Dendritic cell treated with granulocyte-macrophage colony-stimulating factor and Interleukin-4, amounts not matched to agents 40 ng/mL and 50 ng/mL, for 4 days (primary cell): ENCODE measurements around the gene TRABD2B.

Experiments
- H3K27ac Mint-ChIP-seq: one replicate; pipeline ENCODE4 v1.8.0; 2022; ENCODE audit warnings: mild to moderate bottlenecking, mixed read lengths
- H3K27me3 Mint-ChIP-seq: one replicate; pipeline ENCODE4 v1.8.0; 2022; ENCODE audit warnings: mild to moderate bottlenecking, mixed read lengths
- H3K36me3 Mint-ChIP-seq: one replicate; pipeline ENCODE4 v1.8.0; 2022; ENCODE audit warnings: low read depth, mixed read lengths
- H3K4me1 Mint-ChIP-seq: one replicate; pipeline ENCODE4 v1.8.0; 2022; ENCODE audit warnings: low read depth, mixed read lengths
- H3K4me3 Mint-ChIP-seq: one replicate; pipeline ENCODE4 v1.8.0; 2022; ENCODE audit warnings: mild to moderate bottlenecking, moderate library complexity, mixed read lengths
- H3K9me3 Mint-ChIP-seq: one replicate; pipeline ENCODE4 v1.8.0; 2022; ENCODE audit warnings: mixed read lengths
- intact Hi-C: fragments of 100-400 bp; cut with micrococcal nuclease; formaldehyde crosslinking; loops from one replicate; pipeline ENCODE4 v1.15.0; 2022

TRABD2B gene

GRCh38 chr1:47778280-47778679 is 218.9 kb downstream of the TRABD2B start:
- Mint-ChIP-seq H3K4me1 (no peaks in the 10 kb centered on the region), H3K4me3 (no peak overlapping the region), H3K36me3 (no peaks in the 10 kb centered on the region), H3K27ac (no peak overlapping the region), H3K9me3 (no peaks in the 10 kb centered on the region), H3K27me3 (peaks cover 2% of the 10 kb centered on the region)
- intact Hi-C loops: no loop called here

- Mint-ChIP-seq H3K27ac (no peak overlapping the region), H3K4me3 (no peak overlapping the region), H3K4me1 (no peaks in the 10 kb centered on the region), H3K9me3 (no peaks in the 10 kb centered on the region), H3K27me3 (peaks cover 2% of the 10 kb centered on the region), H3K36me3 (no peaks in the 10 kb centered on the region)
- intact Hi-C loops: no loop called here
These were observed 219.9 kb downstream of the TRABD2B start for GRCh38 chr1:47777322-47777721.

GRCh38 chr1:47776667-47777131 is 220.5 kb downstream of the TRABD2B start:
- Mint-ChIP-seq H3K36me3 (no peaks in the 10 kb centered on the region), H3K27ac (no peak overlapping the region), H3K9me3 (no peaks in the 10 kb centered on the region), H3K27me3 (peaks cover 1% of the 10 kb centered on the region), H3K4me3 (no peak overlapping the region), H3K4me1 (no peaks in the 10 kb centered on the region)
- intact Hi-C loops: no loop called here

- Mint-ChIP-seq H3K9me3 (no peaks in the 10 kb centered on the region), H3K4me1 (no peaks in the 10 kb centered on the region), H3K4me3 (no peak overlapping the region), H3K27me3 (peaks cover 2% of the 10 kb centered on the region), H3K27ac (no peak overlapping the region), H3K36me3 (no peaks in the 10 kb centered on the region)
- intact Hi-C loops: no loop called here
These were observed 222.0 kb downstream of the TRABD2B start for GRCh38 chr1:47774986-47775834.

GRCh38 chr1:47772960-47773682 is 224.1 kb downstream of the TRABD2B start:
- H3K4me1 Mint-ChIP-seq: no peaks in the 10 kb centered on the region
- no peaks in the 10 kb centered on the region for H3K9me3 Mint-ChIP-seq
- H3K36me3 Mint-ChIP-seq: no peaks in the 10 kb centered on the region
- intact Hi-C loops: no loop called here
- H3K27me3 Mint-ChIP-seq: peaks cover 2% of the 10 kb centered on the region
- H3K27ac Mint-ChIP-seq: no peak overlapping the region
- no peak overlapping the region for H3K4me3 Mint-ChIP-seq

GRCh38 chr1:47772281-47772680 is 224.9 kb downstream of the TRABD2B start:
- Mint-ChIP-seq H3K36me3 (no peaks in the 10 kb centered on the region), H3K9me3 (no peaks in the 10 kb centered on the region), H3K4me3 (no peak overlapping the region), H3K27ac (no peak overlapping the region), H3K4me1 (no peaks in the 10 kb centered on the region), H3K27me3 (peaks cover 2% of the 10 kb centered on the region)
- intact Hi-C loops: no loop called here

- Mint-ChIP-seq H3K9me3 (no peaks in the 10 kb centered on the region), H3K27me3 (peaks cover 2% of the 10 kb centered on the region), H3K4me1 (no peaks in the 10 kb centered on the region), H3K4me3 (no peak overlapping the region), H3K27ac (no peak overlapping the region), H3K36me3 (no peaks in the 10 kb centered on the region)
- intact Hi-C loops: no loop called here
These were observed 225.4 kb downstream of the TRABD2B start for GRCh38 chr1:47771751-47772150.

GRCh38 chr1:47769983-47770382 is 227.2 kb downstream of the TRABD2B start:
- Mint-ChIP-seq H3K4me1 (no peaks in the 10 kb centered on the region), H3K36me3 (no peaks in the 10 kb centered on the region), H3K9me3 (no peaks in the 10 kb centered on the region), H3K4me3 (no peak overlapping the region), H3K27ac (no peak overlapping the region), H3K27me3 (peaks cover 2% of the 10 kb centered on the region)
- intact Hi-C loops: no loop called here

- Mint-ChIP-seq H3K36me3 (no peaks in the 10 kb centered on the region), H3K27ac (no peak overlapping the region), H3K9me3 (no peaks in the 10 kb centered on the region), H3K4me3 (no peak overlapping the region), H3K27me3 (peaks cover 2% of the 10 kb centered on the region), H3K4me1 (no peaks in the 10 kb centered on the region)
- intact Hi-C loops: no loop called here
These were observed 227.9 kb downstream of the TRABD2B start for GRCh38 chr1:47769295-47769694.

- intact Hi-C loops: no loop called here
- H3K9me3 Mint-ChIP-seq: no peaks in the 10 kb centered on the region
- no peaks in the 10 kb centered on the region for H3K4me1 Mint-ChIP-seq
- no peak overlapping the region for H3K4me3 Mint-ChIP-seq
- no peaks in the 10 kb centered on the region for H3K36me3 Mint-ChIP-seq
- peaks cover 2% of the 10 kb centered on the region for H3K27me3 Mint-ChIP-seq
- no peak overlapping the region for H3K27ac Mint-ChIP-seq
These were observed 229.5 kb downstream of the TRABD2B start for GRCh38 chr1:47767741-47768100.

GRCh38 chr1:47766832-47767740 is 230.1 kb downstream of the TRABD2B start:
- Mint-ChIP-seq H3K36me3 (no peaks in the 10 kb centered on the region), H3K27me3 (peaks cover 2% of the 10 kb centered on the region), H3K27ac (no peak overlapping the region), H3K4me1 (no peaks in the 10 kb centered on the region), H3K4me3 (no peak overlapping the region), H3K9me3 (no peaks in the 10 kb centered on the region)
- intact Hi-C loops: no loop called here

- intact Hi-C loops: no loop called here
- H3K9me3 Mint-ChIP-seq: no peaks in the 10 kb centered on the region
- no peak overlapping the region for H3K27ac Mint-ChIP-seq
These were observed 231.3 kb downstream of the TRABD2B start for GRCh38 chr1:47765742-47766485.

GRCh38 chr1:47765236-47765635 is 231.9 kb downstream of the TRABD2B start:
- Mint-ChIP-seq H3K9me3 (no peaks in the 10 kb centered on the region), H3K4me1 (no peaks in the 10 kb centered on the region), H3K27ac (no peak overlapping the region), H3K4me3 (no peak overlapping the region), H3K36me3 (no peaks in the 10 kb centered on the region), H3K27me3 (peaks cover 7% of the 10 kb centered on the region)
- intact Hi-C loops: no loop called here

More at GRCh38 chr1:47765742-47766485, 231.3 kb downstream of the TRABD2B start:
- no peaks in the 10 kb centered on the region for H3K36me3 Mint-ChIP-seq
- H3K4me3 Mint-ChIP-seq: no peak overlapping the region
- no peaks in the 10 kb centered on the region for H3K4me1 Mint-ChIP-seq
- H3K27me3 Mint-ChIP-seq: peaks cover 5% of the 10 kb centered on the region
